H1 (cell line): ENCODE measurements around the gene ZFYVE21. TPM values are rescaled to one million over a fixed set of nuclear protein-coding genes. Genes with fewer than 3 reads are reported as not detected.

Source experiments
- CTCF ChIA-PET: fragments of 300-600 bp; sonication (Branson Sonifier 250); formaldehyde crosslinking; loops from one replicate; lab custom pipeline; 2021; ENCODE audit not compliant: partially characterized antibody; lab: Charles Lee
- POLR2A ChIA-PET: fragments of 300-600 bp; sonication (Branson Sonifier 250); formaldehyde crosslinking; loops from one replicate; lab custom pipeline; 2021; ENCODE audit warnings: inconsistent platforms; ENCODE audit not compliant: partially characterized antibody; lab: Charles Lee
- DNase-seq, 2 experiments: peaks; one replicate each; pipeline versions ENCODE4 v3.0.0 to v3.0.0-alpha.2; 2010 to 2022; ENCODE audit warnings: low spot score in 2 of 2, low read depth in 1 of 2, mixed read lengths in 1 of 2
- FAIRE-seq: peaks from 2 replicates; lab custom pipeline; 2011; peaks lifted over from hg19 to GRCh38; lab: Jason Lieb, UNC
- H2AFZ ChIP-seq: 2 replicates; pipeline ENCODE4 v1.8.1; 2012; ENCODE audit warnings: low read length, inconsistent platforms
- H2AK5ac ChIP-seq: 2 replicates; pipeline ENCODE4 v1.6.1; 2013; ENCODE audit warnings: low read depth, low read length
- H2BK120ac ChIP-seq: replicated peaks from 2 replicates; pipeline ENCODE3; 2013; ENCODE audit warnings: low read depth, low read length, inconsistent platforms
- H2BK12ac ChIP-seq: 2 replicates; pipeline ENCODE4 v1.6.1; 2013; ENCODE audit warnings: low read depth, low read length
- H2BK15ac ChIP-seq: 2 replicates; pipeline ENCODE4 v1.6.1; 2013; ENCODE audit warnings: low read length
- H2BK20ac ChIP-seq: 2 replicates; pipeline ENCODE4 v1.6.1; 2013; ENCODE audit warnings: low read length
- H2BK5ac ChIP-seq: 2 replicates; pipeline ENCODE4 v1.6.1; 2013; ENCODE audit warnings: low read depth, low read length
- H3K14ac ChIP-seq: 2 replicates; pipeline ENCODE4 v1.6.1; 2013; ENCODE audit warnings: inconsistent platforms; ENCODE audit not compliant: insufficient read length
- H3K18ac ChIP-seq: 2 replicates; pipeline ENCODE4 v1.6.1; 2013; ENCODE audit warnings: low read length; ENCODE audit errors: extremely low read depth
- H3K23ac ChIP-seq: 2 replicates; pipeline ENCODE4 v1.6.1; 2013; ENCODE audit warnings: inconsistent platforms; ENCODE audit not compliant: insufficient read length
- H3K23me2 ChIP-seq: 2 replicates; pipeline ENCODE4 v1.6.1; 2013; ENCODE audit warnings: low read depth, low read length
- H3K27ac ChIP-seq: 2 replicates; pipeline ENCODE4 v1.6.1; 2011; ENCODE audit warnings: low read depth, low read length, inconsistent platforms
- H3K27me3 ChIP-seq, 4 experiments: replicated peaks in 1 of 4; 1 replicate in 1 of 4; 2 replicates in 3 of 4; pipeline versions ENCODE4 v1.6.1 to v1.8.1; 2011 to 2013; ENCODE audit warnings: low read length in 3 of 4, mild to moderate bottlenecking in 3 of 4, inconsistent platforms in 2 of 4, mixed read lengths in 2 of 4, moderate library complexity in 1 of 4; ENCODE audit not compliant: control insufficient read depth in 3 of 4, insufficient read depth in 3 of 4; ENCODE audit errors: extremely low read depth in 1 of 4
- H3K36me3 ChIP-seq, 4 experiments: 2 replicates each; pipeline versions ENCODE4 v1.6.1 to v1.8.1; 2011 to 2013; ENCODE audit warnings: mild to moderate bottlenecking in 4 of 4, low read length in 3 of 4, moderate library complexity in 2 of 4, control low read depth in 1 of 4, inconsistent platforms in 1 of 4; ENCODE audit not compliant: insufficient read depth in 4 of 4, control insufficient read depth in 2 of 4
- H3K4ac ChIP-seq: replicated peaks from 2 replicates; pipeline ENCODE3; 2013; ENCODE audit warnings: low read length, low read depth, mixed read lengths, inconsistent platforms; ENCODE audit not compliant: insufficient read length
- H3K4me1 ChIP-seq, 4 experiments: replicated peaks in 1 of 4; 1 replicate in 1 of 4; 2 replicates in 3 of 4; pipeline versions ENCODE4 v1.6.1 to v1.8.1; 2011 to 2013; ENCODE audit warnings: low read length in 3 of 4, inconsistent platforms in 2 of 4, mixed read lengths in 1 of 4; ENCODE audit not compliant: insufficient read depth in 4 of 4, control insufficient read depth in 3 of 4
- H3K4me2 ChIP-seq, 2 experiments: 2 replicates each; pipeline versions ENCODE4 v1.6.1 to v1.8.1; 2011 to 2013; ENCODE audit warnings: low read depth in 2 of 2, low read length in 2 of 2, control low read depth in 1 of 2, inconsistent platforms in 1 of 2, mild to moderate bottlenecking in 1 of 2; ENCODE audit not compliant: insufficient read depth in 1 of 2
- H3K4me3 ChIP-seq, 4 experiments: fragments of 200-600, 300-600 bp in 1 of 4; sonication (generic), shearing (Covaris generic), sonication (Bioruptor Twin) in 1 of 4; 2 replicates each; pipeline versions ENCODE4 v1.5.1 to v1.8.1; 2011 to 2016; ENCODE audit warnings: low read length in 4 of 4, low read depth in 3 of 4, control low read depth in 2 of 4, inconsistent platforms in 2 of 4, mild to moderate bottlenecking in 2 of 4, mixed read lengths in 1 of 4, moderate library complexity in 1 of 4; ENCODE audit not compliant: insufficient read depth in 2 of 4; ENCODE audit errors: extremely low read depth in 1 of 4
- H3K56ac ChIP-seq: replicated peaks from 2 replicates; pipeline ENCODE3; 2013; ENCODE audit warnings: low read depth, mild to moderate bottlenecking, mixed read lengths, low read length, inconsistent platforms; ENCODE audit not compliant: insufficient read length
- H3K79me1 ChIP-seq: 2 replicates; pipeline ENCODE4 v1.6.1; 2013; ENCODE audit warnings: low read depth, low read length, control low read depth
- H3K79me2 ChIP-seq, 2 experiments: 2 replicates each; pipeline versions ENCODE4 v1.6.1 to v1.8.1; 2012 to 2013; ENCODE audit warnings: low read length in 2 of 2, mild to moderate bottlenecking in 2 of 2, inconsistent platforms in 1 of 2; ENCODE audit not compliant: insufficient read depth in 2 of 2, control insufficient read depth in 1 of 2
- H3K9ac ChIP-seq, 4 experiments: replicated peaks in 1 of 4; 1 replicate in 1 of 4; 2 replicates in 3 of 4; pipeline versions ENCODE4 v1.6.1 to v1.8.1; 2011 to 2013; ENCODE audit warnings: low read depth in 3 of 4, low read length in 3 of 4, control low read depth in 2 of 4, mild to moderate bottlenecking in 2 of 4, moderate library complexity in 2 of 4, inconsistent platforms in 1 of 4; ENCODE audit errors: extremely low read depth in 1 of 4
- H3K9me3 ChIP-seq, 2 experiments: 2 replicates each; pipeline versions ENCODE4 v1.6.1 to v1.8.1; 2012 to 2013; ENCODE audit warnings: mild to moderate bottlenecking in 2 of 2, moderate library complexity in 2 of 2, control low read depth in 1 of 2, inconsistent platforms in 1 of 2, low read depth in 1 of 2, low read length in 1 of 2, mixed read lengths in 1 of 2; ENCODE audit not compliant: insufficient read depth in 2 of 2
- H4K20me1 ChIP-seq, 2 experiments: replicated peaks in 1 of 2; 2 replicates each; pipeline versions ENCODE3 to v1.8.1; 2011 to 2013; ENCODE audit warnings: inconsistent platforms in 2 of 2, low read length in 2 of 2, mild to moderate bottlenecking in 1 of 2; ENCODE audit not compliant: insufficient read depth in 2 of 2, control insufficient read depth in 1 of 2
- H4K5ac ChIP-seq: 2 replicates; pipeline ENCODE4 v1.6.1; 2013; ENCODE audit warnings: low read length, low read depth, mixed read lengths, inconsistent platforms; ENCODE audit not compliant: insufficient read length
- H4K8ac ChIP-seq: 2 replicates; pipeline ENCODE4 v1.8.0; 2013; ENCODE audit warnings: mild to moderate bottlenecking, moderate library complexity, low read length, inconsistent platforms; ENCODE audit not compliant: insufficient read depth; ENCODE audit errors: extremely low read depth
- H4K91ac ChIP-seq: replicated peaks from 2 replicates; pipeline ENCODE3; 2013; ENCODE audit warnings: low read length, mixed read lengths, inconsistent platforms; ENCODE audit not compliant: insufficient read length
- FOSL1 ChIP-seq: IDR thresholded peaks from 2 replicates; pipeline ENCODE4 v1.6.1; 2011; ENCODE audit warnings: mild to moderate bottlenecking, low read depth, low read length, moderate library complexity; ENCODE audit not compliant: insufficient read depth
- KDM1A ChIP-seq: fragments of 200-600, 300-600 bp; sonication (generic); IDR thresholded peaks from 2 replicates; pipeline ENCODE4 v1.7.1; 2016; ENCODE audit warnings: mild to moderate bottlenecking, low read length, borderline replicate concordance
- RXRA ChIP-seq: IDR thresholded peaks from 2 replicates; pipeline ENCODE4 v1.6.1; 2011; ENCODE audit warnings: low read depth, mild to moderate bottlenecking, low read length, moderate library complexity; ENCODE audit not compliant: insufficient read depth
- TCF12 ChIP-seq: IDR thresholded peaks from 2 replicates; pipeline ENCODE4 v1.6.1; 2011; ENCODE audit warnings: low read depth, mild to moderate bottlenecking, low read length
- WGBS, 2 experiments: shearing (Covaris generic) in 1 of 2; methylation state at CpG; one replicate each; pipeline versions ENCODE4 v1.1.6 to v1.1.7; 2013 to 2015; ENCODE audit warnings: low lambda C conversion rate in 2 of 2, mixed read lengths in 2 of 2, inconsistent platforms in 1 of 2, low coverage in 1 of 2, missing lambda C conversion rate in 1 of 2; ENCODE audit not compliant: insufficient replicate concordance in 2 of 2, insufficient coverage in 1 of 2, insufficient read length in 1 of 2; ENCODE audit errors: extremely low coverage in 1 of 2, missing lambda C conversion rate in 1 of 2; 5-methylcytosine and 5-hydroxymethylcytosine counted together
- polyA plus RNA-seq, 7 experiments: library from polyadenylated mRNA; depleted of rRNA in 3 of 7; stranded (reverse) in 5 of 7; unstranded in 2 of 7; fragments of >200 nt in 5 of 7; fragments of 200-250 nt in 2 of 7; gene quantifications; 1 replicate in 5 of 7; 2 replicates in 1 of 7; 4 replicates in 1 of 7; pipeline versions ENCODE4 v1.2.1 to v1.2.3, GENCODE V29; 2011 to 2013; ENCODE audit warnings: missing spikeins in 2 of 7, mixed read lengths in 2 of 7
- total RNA-seq: library from RNA; stranded (reverse); fragmentation: NEBNext Ultra II Directional; extraction: Animal tissue kit (Norgen Biotek cat#: 25700); gene quantifications from 2 replicates; pipeline ENCODE4 v1.2.1, GENCODE V29; 2021
- TF ChIP-seq, protein P1 (sequence below): IDR thresholded peaks from 2 replicates; pipeline ENCODE4 v1.6.1; 2012; ENCODE audit warnings: inconsistent platforms

ZFYVE21 gene
- total and polyA plus RNA-seq, 2 of the 8 experiments (the other 6 are each of a cell fraction or from before 2014, with no cell fraction given): 53.4 to 127 TPM

DNA sequence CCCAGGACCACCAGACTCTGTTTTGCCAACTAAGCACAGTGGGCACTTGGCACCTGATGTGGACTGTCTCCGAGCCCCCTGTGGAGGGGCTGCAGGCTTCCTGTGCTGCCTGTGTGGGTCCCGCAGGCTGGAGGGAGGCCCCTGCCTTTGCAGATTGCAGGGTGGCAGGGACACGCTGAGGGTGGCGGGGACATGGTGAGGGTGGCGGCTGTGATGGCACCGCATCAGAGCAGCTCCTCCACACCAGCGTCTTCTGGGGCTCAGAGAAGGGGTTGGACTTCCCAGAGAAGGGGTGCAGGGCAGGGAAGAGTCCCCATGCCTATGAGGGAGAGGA, 8.1 kb downstream of the ZFYVE21 start:
- ChIA-PET CTCF (interaction anchor here (0.9 to 1.8 kb wide), 3 partner anchors 12 to 177 kb away, joined by 3 to 5 read pairs (median 3); no protein-coding TSS in a partner anchor), POLR2A (interaction anchor here (1.5 kb wide), 2 partner anchors 17 to 19 kb away, joined by 3 read pairs; no protein-coding TSS in a partner anchor)
- Histone ChIP-seq H3K4me3 (no peak overlapping the region), H4K8ac (no peak overlapping the region), H2BK12ac (no peak overlapping the region), H3K79me1 (peaks cover 19% of the 10 kb centered on the region), H3K14ac (no peak overlapping the region), H3K4ac (no peak overlapping the region), H3K79me2 (peaks cover 0 to 53% of the 10 kb centered on the region in 2 experiments; a peak in 2 of 4 replicates), H4K91ac (no peak overlapping the region), H3K9me3 (no peaks in the 10 kb centered on the region), H3K23me2 (no peaks in the 10 kb centered on the region), H2BK20ac (no peak overlapping the region), H3K23ac (no peak overlapping the region), H3K56ac (no peak overlapping the region), H2BK15ac (no peak overlapping the region), H3K36me3 (peaks cover 2 to 6% (median 3%) of the 10 kb centered on the region in 4 experiments; a peak in 4 of 8 replicates), H2AFZ (no peak overlapping the region), H2AK5ac (no peak overlapping the region), H3K18ac (no peak overlapping the region), H4K5ac (no peak overlapping the region), H4K20me1 (peaks cover 15 to 23% of the 10 kb centered on the region in 2 experiments), H3K4me1 (peaks cover 0 to 3% (median 0%) of the 10 kb centered on the region in 4 experiments; a peak in 1 of 7 replicates), H3K27me3 (no peaks in the 10 kb centered on the region), H3K27ac (no peak overlapping the region), H3K9ac (no peak overlapping the region), H2BK5ac (no peak overlapping the region), H3K4me2 (no peak overlapping the region), H2BK120ac (no peak overlapping the region)
- FAIRE-seq: no peak
- WGBS, 2 experiments: 88% methylated on average over 7 of the region's 7 CpGs; no CpG with 5 or more reads in 1 of the 2 experiments
- no peak for TF ChIP-seq RXRA
- TF ChIP-seq, protein P1, sequence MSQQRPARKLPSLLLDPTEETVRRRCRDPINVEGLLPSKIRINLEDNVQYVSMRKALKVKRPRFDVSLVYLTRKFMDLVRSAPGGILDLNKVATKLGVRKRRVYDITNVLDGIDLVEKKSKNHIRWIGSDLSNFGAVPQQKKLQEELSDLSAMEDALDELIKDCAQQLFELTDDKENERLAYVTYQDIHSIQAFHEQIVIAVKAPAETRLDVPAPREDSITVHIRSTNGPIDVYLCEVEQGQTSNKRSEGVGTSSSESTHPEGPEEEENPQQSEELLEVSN: no peak
- TF ChIP-seq FOSL1: no peak
- TF ChIP-seq TCF12: no peak
- TF ChIP-seq KDM1A: no peak
- no peak for DNase-seq
